Choroid plexus epithelial cell (primary cell): Measurements from ENCODE around the gene PRKAG2.

Experiments used
- DNase-seq: peaks from one replicate; pipeline ENCODE4 v3.0.0-alpha.2; 2010; ENCODE audit warnings: low read depth
- H3K4me3 ChIP-seq: 2 replicates; pipeline ENCODE4 v1.5.1; 2011; ENCODE audit warnings: low read depth, mild to moderate bottlenecking, control low read depth, low read length, moderate library complexity
- TF ChIP-seq, protein P1 (sequence below): conservative IDR thresholded peaks from 2 replicates; pipeline ENCODE4 v1.5.1; 2011; ENCODE audit warnings: low read depth, mild to moderate bottlenecking, control low read depth, inconsistent platforms, low read length, moderate library complexity

The PRKAG2 gene

DNA sequence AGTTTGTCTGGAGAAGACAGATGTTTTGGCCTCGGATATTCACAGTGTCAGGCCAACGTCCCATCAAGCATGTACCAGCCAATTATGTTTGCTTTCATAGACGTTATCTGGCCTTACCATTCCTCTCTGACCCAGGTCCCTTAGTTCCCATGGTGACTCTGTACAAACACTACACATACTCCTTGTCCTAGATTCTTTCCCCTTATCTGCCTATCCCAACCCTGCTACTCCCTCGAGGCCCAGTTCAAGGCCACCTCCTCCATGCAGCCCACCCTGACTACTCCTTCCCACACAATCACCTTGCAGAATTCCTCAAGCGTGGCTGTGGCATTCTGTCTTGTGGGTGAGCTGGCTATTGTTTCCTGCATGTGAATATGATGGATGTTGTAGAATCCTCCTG is 155.2 kb downstream of the PRKAG2 start:
- DNase-seq, result no peak
- H3K4me3 ChIP-seq, result no peak overlapping the region
- TF ChIP-seq, protein P1, sequence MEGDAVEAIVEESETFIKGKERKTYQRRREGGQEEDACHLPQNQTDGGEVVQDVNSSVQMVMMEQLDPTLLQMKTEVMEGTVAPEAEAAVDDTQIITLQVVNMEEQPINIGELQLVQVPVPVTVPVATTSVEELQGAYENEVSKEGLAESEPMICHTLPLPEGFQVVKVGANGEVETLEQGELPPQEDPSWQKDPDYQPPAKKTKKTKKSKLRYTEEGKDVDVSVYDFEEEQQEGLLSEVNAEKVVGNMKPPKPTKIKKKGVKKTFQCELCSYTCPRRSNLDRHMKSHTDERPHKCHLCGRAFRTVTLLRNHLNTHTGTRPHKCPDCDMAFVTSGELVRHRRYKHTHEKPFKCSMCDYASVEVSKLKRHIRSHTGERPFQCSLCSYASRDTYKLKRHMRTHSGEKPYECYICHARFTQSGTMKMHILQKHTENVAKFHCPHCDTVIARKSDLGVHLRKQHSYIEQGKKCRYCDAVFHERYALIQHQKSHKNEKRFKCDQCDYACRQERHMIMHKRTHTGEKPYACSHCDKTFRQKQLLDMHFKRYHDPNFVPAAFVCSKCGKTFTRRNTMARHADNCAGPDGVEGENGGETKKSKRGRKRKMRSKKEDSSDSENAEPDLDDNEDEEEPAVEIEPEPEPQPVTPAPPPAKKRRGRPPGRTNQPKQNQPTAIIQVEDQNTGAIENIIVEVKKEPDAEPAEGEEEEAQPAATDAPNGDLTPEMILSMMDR, result no peak

DNA sequence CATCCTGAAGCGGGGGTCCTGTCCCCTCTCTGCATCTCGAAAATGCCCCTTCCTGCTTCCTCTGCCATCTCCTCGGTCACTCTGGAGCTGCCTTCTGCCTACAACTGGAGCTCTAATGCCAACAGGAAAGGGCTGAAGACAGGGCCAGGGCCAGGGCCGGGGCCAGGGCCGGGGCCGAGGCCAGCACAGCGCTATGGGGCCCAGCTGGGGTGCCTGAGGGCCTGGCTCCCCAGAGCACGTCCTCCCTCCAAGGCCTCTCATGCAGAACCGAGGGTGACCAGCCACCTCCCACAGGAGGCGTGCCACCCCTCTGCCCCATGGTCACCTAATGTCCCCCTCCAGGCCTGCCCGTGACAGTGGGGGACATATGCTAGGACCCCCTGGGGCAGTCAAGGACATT is 155.7 kb downstream of the PRKAG2 start:
- DNase-seq, result no peak
- TF ChIP-seq, protein P1, result no peak
- H3K4me3 ChIP-seq, result no peak overlapping the region

DNA sequence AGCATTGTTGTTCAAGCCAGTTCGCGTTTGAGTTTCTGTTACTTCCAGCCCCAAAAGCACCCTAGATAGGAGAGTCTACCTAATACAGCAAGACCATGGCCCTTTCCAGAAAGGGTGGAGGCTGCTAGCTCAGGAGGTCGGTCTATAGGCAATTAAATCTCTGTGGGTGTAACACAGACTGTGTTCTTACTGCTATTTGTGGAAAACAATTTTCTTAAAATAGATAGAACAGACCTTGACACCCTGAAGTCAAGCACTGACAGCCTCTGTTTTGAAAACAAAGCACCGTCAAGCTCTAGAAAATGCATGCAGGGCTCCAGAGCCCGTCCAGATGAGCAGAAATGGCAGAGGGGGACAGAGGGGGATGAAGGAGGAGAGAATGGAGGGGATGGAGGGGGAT is 156.6 kb downstream of the PRKAG2 start:
- no peak for DNase-seq
- no peak overlapping the region for H3K4me3 ChIP-seq
- TF ChIP-seq, protein P1, result no peak

DNA sequence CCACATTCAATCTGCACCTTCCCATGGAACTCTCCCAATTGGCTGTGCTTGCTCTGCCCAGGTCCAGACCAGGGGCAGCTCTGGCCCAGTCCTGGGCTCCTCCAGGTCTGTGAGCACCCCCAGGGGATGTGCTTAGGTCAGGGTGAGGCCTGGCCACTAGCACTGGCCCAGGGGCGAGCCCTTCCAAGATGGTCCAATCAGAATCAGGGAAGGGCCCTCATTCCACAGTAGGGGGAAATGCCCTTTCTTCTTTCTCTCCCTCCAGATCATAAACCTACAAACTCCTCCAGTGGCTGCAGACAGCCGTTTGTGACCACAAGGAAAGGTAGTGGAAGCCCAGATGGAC is 157.0 kb downstream of the PRKAG2 start:
- TF ChIP-seq, protein P1, result no peak

DNA sequence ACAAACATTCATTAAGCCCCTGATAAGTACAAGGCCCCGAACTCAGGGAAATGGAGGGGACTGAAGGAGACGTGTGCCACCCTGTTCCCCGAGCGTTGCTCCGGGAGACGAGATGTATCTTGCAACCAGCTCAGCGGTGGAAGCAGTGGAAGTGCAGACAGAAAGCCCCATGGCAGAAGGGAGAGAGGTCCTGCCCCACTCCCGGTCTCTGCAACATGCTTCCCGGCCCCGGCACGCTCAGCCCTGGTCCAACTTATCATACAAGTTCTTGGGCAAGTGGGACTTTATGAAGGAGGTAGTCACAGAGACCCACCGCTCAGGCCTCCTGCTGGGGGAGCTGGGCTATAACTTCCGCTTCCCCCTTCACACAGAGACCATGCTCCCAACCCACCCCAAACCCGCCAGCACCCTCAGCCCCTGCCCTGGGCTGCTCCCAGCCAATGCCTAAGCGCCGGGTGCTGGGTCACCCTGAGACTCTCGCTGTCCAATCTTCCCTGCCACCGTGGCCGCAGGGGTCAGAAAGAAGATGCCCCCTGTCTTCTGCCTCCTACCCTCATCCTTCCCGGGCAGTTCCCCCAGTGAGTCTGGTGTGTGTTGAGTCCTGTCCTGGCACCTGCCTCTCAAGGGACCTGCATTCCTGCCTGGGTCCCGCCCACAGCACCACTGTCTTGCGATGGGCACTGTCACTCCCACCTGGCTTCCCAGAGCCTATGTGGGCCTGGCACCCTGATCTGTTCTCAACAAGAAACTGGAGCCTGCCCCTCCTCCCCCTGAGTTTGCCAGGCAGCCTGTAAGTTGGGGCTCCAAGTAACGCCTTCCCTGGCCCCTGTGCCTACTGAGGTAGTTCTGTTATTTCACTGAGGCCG is 157.7 kb downstream of the PRKAG2 start:
- no peak overlapping the region for H3K4me3 ChIP-seq
- TF ChIP-seq, protein P1, result no peak
- no peak for DNase-seq

More for the DNA sequence above, 157.0 kb downstream of the PRKAG2 start:
- no peak overlapping the region for H3K4me3 ChIP-seq
- DNase-seq, result no peak

DNA sequence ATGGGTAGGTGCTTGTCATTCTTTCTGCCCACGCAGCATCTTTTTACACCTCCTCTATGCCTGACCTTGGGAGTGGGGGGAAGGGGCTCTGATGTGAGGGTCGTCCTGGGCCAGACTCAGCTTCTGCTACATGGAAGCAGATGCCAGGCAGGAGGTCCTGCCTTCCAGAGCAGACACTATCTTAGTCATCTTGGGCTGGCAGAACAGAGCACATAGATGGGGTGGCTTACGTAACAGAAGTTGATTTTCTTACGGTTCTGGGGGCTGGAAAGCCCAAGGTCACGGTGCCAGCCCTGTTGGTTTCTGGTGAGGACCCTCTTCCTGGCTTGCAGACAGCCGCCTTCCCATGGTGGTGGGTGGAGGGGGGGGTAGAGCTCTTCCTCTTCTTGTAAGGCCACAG is 159.0 kb downstream of the PRKAG2 start:
- no peak for DNase-seq
- TF ChIP-seq, protein P1, result no peak
- H3K4me3 ChIP-seq, result no peak overlapping the region

DNA sequence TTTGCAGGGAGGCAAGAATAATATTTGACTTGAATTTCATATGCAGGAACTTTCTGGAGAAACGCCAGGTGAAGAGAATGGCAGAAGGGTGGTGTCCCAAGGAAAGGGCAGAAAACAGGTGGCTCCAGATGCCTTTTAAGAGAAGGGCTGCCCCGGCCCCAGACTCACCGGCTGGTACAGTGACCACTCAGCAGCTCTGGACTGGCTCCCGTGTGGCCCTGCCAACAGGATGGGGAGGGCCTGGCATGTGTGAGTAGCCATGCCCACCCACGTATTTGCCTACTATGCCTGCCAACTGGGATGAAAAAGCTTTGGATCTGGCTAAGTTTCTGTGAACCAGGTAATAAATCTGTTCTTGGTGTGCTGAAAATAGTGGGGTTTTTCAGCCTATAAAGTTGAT is 159.5 kb downstream of the PRKAG2 start:
- no peak overlapping the region for H3K4me3 ChIP-seq
- no peak for DNase-seq
- TF ChIP-seq, protein P1, result no peak
